SK-N-SH (cell line): ENCODE measurements around the gene PFN1. TPM values are rescaled to one million over a fixed set of nuclear protein-coding genes. Genes with fewer than 3 reads are reported as not detected.

Experiments
- CTCF ChIA-PET: fragments of 300-600, 350-600 bp; formaldehyde crosslinking; extraction: SDS; loops from one replicate; lab custom pipeline; 2021; lab: Yijun Ruan, JAX
- POLR2A ChIA-PET: fragments of 350-600 bp; sonication (Branson Sonifier 250); formaldehyde crosslinking; extraction: SDS; loops from one replicate; lab custom pipeline; 2020; ENCODE audit warnings: antibody characterized with exemption, inconsistent platforms; lab: Yijun Ruan, JAX
- DNase-seq: peaks from one replicate; pipeline ENCODE4 v3.0.0; 2012
- H2AFZ ChIP-seq: fragments of 200-600 bp; sonication (generic); 2 replicates; pipeline ENCODE4 v1.8.1; 2016; ENCODE audit warnings: antibody characterized with exemption, mild to moderate bottlenecking, low read depth
- H3F3A ChIP-seq: fragments of 200-600 bp; sonication (generic); replicated peaks from 2 replicates; pipeline ENCODE3; 2016; ENCODE audit warnings: antibody characterized with exemption, mild to moderate bottlenecking; ENCODE audit not compliant: insufficient read depth
- H3K27ac ChIP-seq, 2 experiments: fragments of 200-500 bp in 1 of 2; fragments of 200-600 bp in 1 of 2; sonication (Bioruptor generic) in 1 of 2; sonication (generic), shearing (Covaris generic) in 1 of 2; 2 replicates each; pipeline versions ENCODE4 v1.5.1 to v1.6.1; 2014 to 2016; ENCODE audit warnings: low read depth in 2 of 2, inconsistent platforms in 1 of 2, low read length in 1 of 2, mild to moderate bottlenecking in 1 of 2, mixed read lengths in 1 of 2
- H3K27me3 ChIP-seq: fragments of 200-600 bp; sonication (generic), shearing (Covaris generic); 2 replicates; pipeline ENCODE4 v1.6.1; 2016; ENCODE audit warnings: mixed run types; ENCODE audit not compliant: insufficient read depth
- H3K36me3 ChIP-seq, 2 experiments: fragments of 200-500 bp in 1 of 2; fragments of 200-600 bp in 1 of 2; sonication (Bioruptor generic) in 1 of 2; sonication (generic) in 1 of 2; replicated peaks in 1 of 2; 2 replicates each; pipeline versions ENCODE3 to v1.5.1; 2014 to 2016; ENCODE audit warnings: low read length in 1 of 2, mild to moderate bottlenecking in 1 of 2; ENCODE audit not compliant: insufficient read depth in 2 of 2, control insufficient read depth in 1 of 2
- H3K4me1 ChIP-seq, 2 experiments: fragments of 200-500 bp in 1 of 2; fragments of 200-600 bp in 1 of 2; sonication (Bioruptor generic) in 1 of 2; sonication (generic), shearing (Covaris generic) in 1 of 2; 2 replicates each; pipeline versions ENCODE4 v1.5.1 to v1.6.1; 2014 to 2016; ENCODE audit warnings: low read depth in 1 of 2, low read length in 1 of 2, mixed run types in 1 of 2; ENCODE audit not compliant: insufficient read depth in 2 of 2, control insufficient read depth in 1 of 2
- H3K4me2 ChIP-seq: fragments of 200-600 bp; sonication (generic), shearing (Covaris generic); 2 replicates; pipeline ENCODE4 v1.6.1; 2017; ENCODE audit warnings: mixed run types
- H3K4me3 ChIP-seq, 2 experiments: fragments of 200-500 bp in 1 of 2; fragments of 200-600 bp in 1 of 2; sonication (Bioruptor generic) in 1 of 2; sonication (generic), shearing (Covaris generic) in 1 of 2; 2 replicates each; pipeline versions ENCODE4 v1.5.1 to v1.8.1; 2014 to 2016; ENCODE audit warnings: low read depth in 2 of 2, inconsistent platforms in 1 of 2, low read length in 1 of 2, mild to moderate bottlenecking in 1 of 2, mixed read lengths in 1 of 2, moderate library complexity in 1 of 2
- H3K79me2 ChIP-seq: fragments of 200-600 bp; sonication (generic); 2 replicates; pipeline ENCODE4 v1.8.1; 2017; ENCODE audit warnings: mild to moderate bottlenecking; ENCODE audit not compliant: insufficient read depth
- H3K9ac ChIP-seq: fragments of 200-600 bp; sonication (generic); 2 replicates; pipeline ENCODE4 v1.6.1; 2017; ENCODE audit warnings: mixed run types
- H3K9me2 ChIP-seq: fragments of 200-600 bp; sonication (generic); 2 replicates; pipeline ENCODE4 v1.6.1; 2017; ENCODE audit warnings: mixed run types
- H3K9me3 ChIP-seq: fragments of 200-600 bp; sonication (generic); 2 replicates; pipeline ENCODE4 v1.6.1; 2017; ENCODE audit warnings: mixed run types, mild to moderate bottlenecking, moderate library complexity
- H4K20me1 ChIP-seq: fragments of 200-600 bp; sonication (generic); 2 replicates; pipeline ENCODE4 v1.6.1; 2017; ENCODE audit warnings: mild to moderate bottlenecking, mixed run types; ENCODE audit not compliant: insufficient read depth
- CHD2 ChIP-seq: fragments of 150-350 bp; IDR thresholded peaks from 2 replicates; pipeline ENCODE4 v1.6.1; 2018; ENCODE audit warnings: low read length; ENCODE audit not compliant: partially characterized antibody
- EZH2phosphoT487 ChIP-seq: fragments of 200-600 bp; sonication (generic); IDR thresholded peaks from 2 replicates; pipeline ENCODE4 v1.6.1; 2017; ENCODE audit warnings: low read depth, mixed run types, mild to moderate bottlenecking, antibody characterized with exemption, moderate library complexity, borderline replicate concordance
- FOXJ3 ChIP-seq: sonication (generic); formaldehyde crosslinking; IDR thresholded peaks from 2 replicates; pipeline ENCODE4 v1.5.1; 2020; ENCODE audit warnings: mild to moderate bottlenecking, missing genetic modification reagents
- GATA2 ChIP-seq: sonication (generic); formaldehyde crosslinking; IDR thresholded peaks from 2 replicates; pipeline ENCODE4 v1.5.0; 2020; ENCODE audit warnings: mild to moderate bottlenecking, missing genetic modification reagents
- JUND ChIP-seq: IDR thresholded peaks from 2 replicates; pipeline ENCODE4 v1.4.0; 2012
- MEF2A ChIP-seq: IDR thresholded peaks from 2 replicates; pipeline ENCODE4 v1.4.0; 2012; ENCODE audit warnings: low read depth, borderline replicate concordance
- MXI1 ChIP-seq: IDR thresholded peaks from 2 replicates; pipeline ENCODE4 v1.6.1; 2012; ENCODE audit warnings: mild to moderate bottlenecking, low read depth, low read length, improper control_type of control experiment
- RAD21 ChIP-seq: IDR thresholded peaks from 2 replicates; pipeline ENCODE4 v1.6.1; 2012; ENCODE audit warnings: mild to moderate bottlenecking, low read length
- RCOR1 ChIP-seq: fragments of 150-350 bp; IDR thresholded peaks from 2 replicates; pipeline ENCODE4 v1.6.1; 2017; ENCODE audit warnings: antibody characterized with exemption, low read length
- RFX5 ChIP-seq: IDR thresholded peaks from 2 replicates; pipeline ENCODE4 v1.6.1; 2012; ENCODE audit warnings: mild to moderate bottlenecking, improper control_type of control experiment, low read length
- RXRA ChIP-seq: IDR thresholded peaks from 2 replicates; pipeline ENCODE4 v1.4.0; 2012; ENCODE audit warnings: low read depth, mild to moderate bottlenecking, borderline replicate concordance
- SIN3A ChIP-seq: IDR thresholded peaks from 2 replicates; pipeline ENCODE4 v1.6.1; 2012; ENCODE audit warnings: low read depth, mild to moderate bottlenecking, low read length, moderate library complexity, borderline replicate concordance
- SMC3 ChIP-seq: IDR thresholded peaks from 2 replicates; pipeline ENCODE4 v1.6.1; 2012; ENCODE audit warnings: low read depth, low read length, improper control_type of control experiment
- TAF1 ChIP-seq: IDR thresholded peaks from 2 replicates; pipeline ENCODE4 v1.6.1; 2012; ENCODE audit warnings: low read depth, mild to moderate bottlenecking, low read length, moderate library complexity, borderline replicate concordance
- TCF12 ChIP-seq: IDR thresholded peaks from 2 replicates; pipeline ENCODE4 v1.4.0; 2012
- TEAD4 ChIP-seq: IDR thresholded peaks from 2 replicates; pipeline ENCODE4 v1.4.0; 2012; ENCODE audit warnings: mild to moderate bottlenecking, borderline replicate concordance; ENCODE audit not compliant: insufficient read depth
- YY1 ChIP-seq: IDR thresholded peaks from 2 replicates; pipeline ENCODE4 v1.4.0; 2012; ENCODE audit warnings: low read depth, mild to moderate bottlenecking
- WGBS: methylation state at CpG from one replicate; pipeline ENCODE4 v1.1.6; 2017; ENCODE audit warnings: low lambda C conversion rate; 5-methylcytosine and 5-hydroxymethylcytosine counted together
- polyA plus RNA-seq, 3 experiments: library from polyadenylated mRNA; depleted of rRNA; stranded (reverse); fragments of >200 nt; gene quantifications; 2 replicates each; pipeline ENCODE4 v1.2.3, GENCODE V29; 2012
- TF ChIP-seq, protein P1 (sequence below): fragments of 200-600 bp; sonication (generic); IDR thresholded peaks from 2 replicates; pipeline ENCODE4 v1.6.1; 2017; ENCODE audit warnings: antibody characterized with exemption, mild to moderate bottlenecking, moderate library complexity
- TF ChIP-seq, protein P2 (sequence below): IDR thresholded peaks from 2 replicates; pipeline ENCODE4 v1.4.0; 2012; ENCODE audit warnings: low read depth, borderline replicate concordance
- TF ChIP-seq, protein P3 (sequence below): IDR thresholded peaks from 2 replicates; pipeline ENCODE4 v1.6.1; 2012; ENCODE audit warnings: mild to moderate bottlenecking, low read depth, low read length, moderate library complexity

The PFN1 gene
- polyA plus RNA-seq, 1 of the 3 experiments (the other 2 are of a cell fraction), result 2,484 TPM

DNA sequence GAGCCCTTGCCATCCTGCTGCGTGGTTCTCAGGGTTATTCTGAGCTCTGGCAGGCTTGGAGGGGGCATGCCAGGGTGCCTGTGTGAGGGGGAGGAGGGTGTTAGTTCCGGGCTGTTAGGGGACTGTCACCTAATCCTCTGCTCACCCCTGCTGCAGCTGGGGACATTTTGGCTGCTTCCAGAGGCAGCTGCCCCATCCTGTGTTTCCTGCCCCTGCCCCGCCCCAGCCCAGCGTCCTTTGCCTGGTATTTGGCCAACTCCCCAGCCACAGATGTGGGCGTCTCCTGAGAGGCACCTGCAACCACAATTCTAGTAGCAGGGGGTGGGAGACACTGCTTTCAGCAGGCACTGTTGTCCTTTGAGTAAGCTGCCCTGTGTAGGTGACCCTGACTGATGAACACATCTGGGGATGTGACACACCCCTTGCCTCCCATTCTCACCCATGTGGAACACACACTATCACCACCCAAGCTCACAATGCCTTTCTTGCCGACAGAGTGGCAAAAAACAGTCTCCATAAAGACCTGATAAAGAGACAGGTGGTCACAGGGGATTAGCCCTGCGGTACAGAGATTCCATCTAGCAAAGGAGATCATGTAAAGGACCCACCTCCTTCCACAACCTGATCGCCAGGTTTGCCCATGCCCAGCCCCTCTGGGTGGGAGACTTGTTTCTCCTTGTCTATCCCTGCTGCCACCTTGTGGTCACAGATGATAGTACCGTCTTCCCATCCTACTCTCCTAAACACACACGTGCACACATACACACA is 45.1 kb downstream of the PFN1 start, which contains the start of gene CHRNE:
Gene CHRNE, minus strand, starts transcription at position 48 of the 768 bp plus-strand sequence. Its CDS starts 35 bp downstream, at position 13.
- no peak within 1 kb of the TSS for H3K4me2 ChIP-seq
- WGBS, result 27% methylated on average over 8 of the region's 10 CpGs
- ChIA-PET CTCF (interaction anchor here (0.6 to 6.5 kb wide), 31 partner anchors 9 to 321 kb away, joined by 3 to 47 read pairs (median 4); partner anchors contain the start of genes GLTPD2, MED11, RNF167 and SLC25A11), POLR2A (no interaction called here)
- H2AFZ ChIP-seq, result no peak within 1 kb of the TSS
- no peaks in the 10 kb centered on the region for H3K9me3 ChIP-seq
- H4K20me1 ChIP-seq, result no peaks in the 10 kb centered on the region
- no peak within 1 kb of the TSS for H3K27ac ChIP-seq
- peak; percentile 78 for DNase-seq
- peaks cover 0 to 10% of the 10 kb centered on the region in 2 experiments for H3K36me3 ChIP-seq
- no peaks in the 10 kb centered on the region for H3K9me2 ChIP-seq
- TF ChIP-seq MXI1 (peak; percentile 72), RFX5 (no peak), SMC3 (peak; percentile 54), EZH2phosphoT487 (no peak), RAD21 (peak; percentile 64)
- TF ChIP-seq, protein P1, sequence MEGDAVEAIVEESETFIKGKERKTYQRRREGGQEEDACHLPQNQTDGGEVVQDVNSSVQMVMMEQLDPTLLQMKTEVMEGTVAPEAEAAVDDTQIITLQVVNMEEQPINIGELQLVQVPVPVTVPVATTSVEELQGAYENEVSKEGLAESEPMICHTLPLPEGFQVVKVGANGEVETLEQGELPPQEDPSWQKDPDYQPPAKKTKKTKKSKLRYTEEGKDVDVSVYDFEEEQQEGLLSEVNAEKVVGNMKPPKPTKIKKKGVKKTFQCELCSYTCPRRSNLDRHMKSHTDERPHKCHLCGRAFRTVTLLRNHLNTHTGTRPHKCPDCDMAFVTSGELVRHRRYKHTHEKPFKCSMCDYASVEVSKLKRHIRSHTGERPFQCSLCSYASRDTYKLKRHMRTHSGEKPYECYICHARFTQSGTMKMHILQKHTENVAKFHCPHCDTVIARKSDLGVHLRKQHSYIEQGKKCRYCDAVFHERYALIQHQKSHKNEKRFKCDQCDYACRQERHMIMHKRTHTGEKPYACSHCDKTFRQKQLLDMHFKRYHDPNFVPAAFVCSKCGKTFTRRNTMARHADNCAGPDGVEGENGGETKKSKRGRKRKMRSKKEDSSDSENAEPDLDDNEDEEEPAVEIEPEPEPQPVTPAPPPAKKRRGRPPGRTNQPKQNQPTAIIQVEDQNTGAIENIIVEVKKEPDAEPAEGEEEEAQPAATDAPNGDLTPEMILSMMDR, result peak; percentile 82
- H3K9ac ChIP-seq, result no peak within 1 kb of the TSS
- peaks cover 0 to 12% of the 10 kb centered on the region in 2 experiments; a peak in 1 of 4 replicates for H3K4me1 ChIP-seq
- no peaks in the 10 kb centered on the region for H3K79me2 ChIP-seq
- H3K27me3 ChIP-seq, result no peaks in the 10 kb centered on the region
- no peaks in the 10 kb centered on the region for H3F3A ChIP-seq
- H3K4me3 ChIP-seq, result peak within 1 kb of the TSS in 1 of 2 experiments; percentile 9; a peak in 1 of 4 replicates

DNA sequence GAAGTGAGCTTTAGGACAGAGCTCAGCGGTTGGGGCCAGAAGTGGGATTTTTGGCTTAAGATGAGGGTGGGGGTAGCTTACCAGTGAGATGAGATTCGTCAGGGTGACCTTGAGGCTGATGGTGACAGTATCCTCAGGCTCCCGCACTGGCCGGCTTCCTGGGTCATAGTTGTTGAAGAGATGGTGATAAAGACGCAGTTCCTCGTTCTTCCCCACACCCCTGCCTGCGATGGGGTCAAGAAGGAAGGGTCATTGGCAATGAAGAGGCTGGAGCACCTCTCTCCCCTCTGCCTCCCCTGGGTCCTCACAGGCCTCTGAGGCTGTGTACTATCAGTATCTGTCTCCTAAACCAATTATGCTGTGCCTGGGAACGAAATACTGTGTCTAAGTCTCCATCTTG is 45.8 kb downstream of the PFN1 start:
- WGBS, result 80% methylated on average over 8 of the region's 8 CpGs
- no peak overlapping the region for H3K4me2 ChIP-seq
- H3K27me3 ChIP-seq, result no peaks in the 10 kb centered on the region
- H3K36me3 ChIP-seq, result peaks cover 0 to 11% of the 10 kb centered on the region in 2 experiments
- H3K9me2 ChIP-seq, result no peaks in the 10 kb centered on the region
- H3K4me1 ChIP-seq, result peaks cover 0 to 10% of the 10 kb centered on the region in 2 experiments; a peak in 1 of 4 replicates
- POLR2A ChIA-PET, result no interaction called here
- peak; percentile 8 for DNase-seq
- H3K79me2 ChIP-seq, result no peaks in the 10 kb centered on the region
- no peaks in the 10 kb centered on the region for H4K20me1 ChIP-seq
- H2AFZ ChIP-seq, result no peak overlapping the region
- no peaks in the 10 kb centered on the region for H3F3A ChIP-seq
- no peak overlapping the region for H3K27ac ChIP-seq
- no peak overlapping the region for H3K4me3 ChIP-seq
- H3K9ac ChIP-seq, result no peak overlapping the region
- CTCF ChIA-PET, result interaction anchor here (0.9 to 6.5 kb wide), 11 partner anchors 13 to 200 kb away, joined by 3 to 47 read pairs (median 4); partner anchors contain the start of genes GLTPD2, MED11 and VMO1
- H3K9me3 ChIP-seq, result no peaks in the 10 kb centered on the region
- no peak for TF ChIP-seq TEAD4
- TF ChIP-seq RXRA, result no peak
- TF ChIP-seq, protein P2, sequence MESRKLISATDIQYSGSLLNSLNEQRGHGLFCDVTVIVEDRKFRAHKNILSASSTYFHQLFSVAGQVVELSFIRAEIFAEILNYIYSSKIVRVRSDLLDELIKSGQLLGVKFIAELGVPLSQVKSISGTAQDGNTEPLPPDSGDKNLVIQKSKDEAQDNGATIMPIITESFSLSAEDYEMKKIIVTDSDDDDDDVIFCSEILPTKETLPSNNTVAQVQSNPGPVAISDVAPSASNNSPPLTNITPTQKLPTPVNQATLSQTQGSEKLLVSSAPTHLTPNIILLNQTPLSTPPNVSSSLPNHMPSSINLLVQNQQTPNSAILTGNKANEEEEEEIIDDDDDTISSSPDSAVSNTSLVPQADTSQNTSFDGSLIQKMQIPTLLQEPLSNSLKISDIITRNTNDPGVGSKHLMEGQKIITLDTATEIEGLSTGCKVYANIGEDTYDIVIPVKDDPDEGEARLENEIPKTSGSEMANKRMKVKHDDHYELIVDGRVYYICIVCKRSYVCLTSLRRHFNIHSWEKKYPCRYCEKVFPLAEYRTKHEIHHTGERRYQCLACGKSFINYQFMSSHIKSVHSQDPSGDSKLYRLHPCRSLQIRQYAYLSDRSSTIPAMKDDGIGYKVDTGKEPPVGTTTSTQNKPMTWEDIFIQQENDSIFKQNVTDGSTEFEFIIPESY, result no peak
- TF ChIP-seq SMC3, result no peak
- TF ChIP-seq YY1, result no peak
- no peak for TF ChIP-seq FOXJ3
- TF ChIP-seq TAF1, result no peak
- no peak for TF ChIP-seq TCF12
- TF ChIP-seq RCOR1, result no peak
- TF ChIP-seq SIN3A, result no peak
- no peak for TF ChIP-seq GATA2
- TF ChIP-seq JUND, result no peak
- TF ChIP-seq CHD2, result no peak
- TF ChIP-seq MEF2A, result no peak
- TF ChIP-seq, protein P3, sequence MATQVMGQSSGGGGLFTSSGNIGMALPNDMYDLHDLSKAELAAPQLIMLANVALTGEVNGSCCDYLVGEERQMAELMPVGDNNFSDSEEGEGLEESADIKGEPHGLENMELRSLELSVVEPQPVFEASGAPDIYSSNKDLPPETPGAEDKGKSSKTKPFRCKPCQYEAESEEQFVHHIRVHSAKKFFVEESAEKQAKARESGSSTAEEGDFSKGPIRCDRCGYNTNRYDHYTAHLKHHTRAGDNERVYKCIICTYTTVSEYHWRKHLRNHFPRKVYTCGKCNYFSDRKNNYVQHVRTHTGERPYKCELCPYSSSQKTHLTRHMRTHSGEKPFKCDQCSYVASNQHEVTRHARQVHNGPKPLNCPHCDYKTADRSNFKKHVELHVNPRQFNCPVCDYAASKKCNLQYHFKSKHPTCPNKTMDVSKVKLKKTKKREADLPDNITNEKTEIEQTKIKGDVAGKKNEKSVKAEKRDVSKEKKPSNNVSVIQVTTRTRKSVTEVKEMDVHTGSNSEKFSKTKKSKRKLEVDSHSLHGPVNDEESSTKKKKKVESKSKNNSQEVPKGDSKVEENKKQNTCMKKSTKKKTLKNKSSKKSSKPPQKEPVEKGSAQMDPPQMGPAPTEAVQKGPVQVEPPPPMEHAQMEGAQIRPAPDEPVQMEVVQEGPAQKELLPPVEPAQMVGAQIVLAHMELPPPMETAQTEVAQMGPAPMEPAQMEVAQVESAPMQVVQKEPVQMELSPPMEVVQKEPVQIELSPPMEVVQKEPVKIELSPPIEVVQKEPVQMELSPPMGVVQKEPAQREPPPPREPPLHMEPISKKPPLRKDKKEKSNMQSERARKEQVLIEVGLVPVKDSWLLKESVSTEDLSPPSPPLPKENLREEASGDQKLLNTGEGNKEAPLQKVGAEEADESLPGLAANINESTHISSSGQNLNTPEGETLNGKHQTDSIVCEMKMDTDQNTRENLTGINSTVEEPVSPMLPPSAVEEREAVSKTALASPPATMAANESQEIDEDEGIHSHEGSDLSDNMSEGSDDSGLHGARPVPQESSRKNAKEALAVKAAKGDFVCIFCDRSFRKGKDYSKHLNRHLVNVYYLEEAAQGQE, result no peak
- TF ChIP-seq RFX5, result no peak
